Nephron progenitor cell (in vitro differentiated cells): ENCODE data around the gene ARID1B.
A peak's percentile ranks its signal among the peaks of the same experiment; 100 is the strongest.

Experiments used
- DNase-seq: peaks from one replicate; pipeline ENCODE4 v3.0.0; 2021
- H3K27ac Mint-ChIP-seq: 2 replicates; pipeline ENCODE4 v1.8.0; 2021; ENCODE audit warnings: mild to moderate bottlenecking, moderate library complexity, mixed read lengths
- H3K27me3 Mint-ChIP-seq: 2 replicates; pipeline ENCODE4 v1.8.0; 2021; ENCODE audit warnings: mild to moderate bottlenecking, low read depth, mixed read lengths; ENCODE audit not compliant: poor library complexity
- H3K36me3 Mint-ChIP-seq: 2 replicates; pipeline ENCODE4 v1.8.0; 2021; ENCODE audit warnings: low read depth, mixed read lengths
- H3K4me1 Mint-ChIP-seq: 2 replicates; pipeline ENCODE4 v1.8.0; 2021; ENCODE audit warnings: mixed read lengths
- H3K4me3 Mint-ChIP-seq: 2 replicates; pipeline ENCODE4 v1.8.0; 2021; ENCODE audit warnings: mild to moderate bottlenecking, moderate library complexity, mixed read lengths
- H3K9me3 Mint-ChIP-seq: 2 replicates; pipeline ENCODE4 v1.8.0; 2021; ENCODE audit warnings: mild to moderate bottlenecking, moderate library complexity, mixed read lengths
- TF ChIP-seq, protein P1 (sequence below): fragments of 200-600 bp; sonication (generic); IDR thresholded peaks from 2 replicates; pipeline ENCODE4 v1.5.0; 2021; ENCODE audit warnings: antibody characterized with exemption

Gene ARID1B

DNA sequence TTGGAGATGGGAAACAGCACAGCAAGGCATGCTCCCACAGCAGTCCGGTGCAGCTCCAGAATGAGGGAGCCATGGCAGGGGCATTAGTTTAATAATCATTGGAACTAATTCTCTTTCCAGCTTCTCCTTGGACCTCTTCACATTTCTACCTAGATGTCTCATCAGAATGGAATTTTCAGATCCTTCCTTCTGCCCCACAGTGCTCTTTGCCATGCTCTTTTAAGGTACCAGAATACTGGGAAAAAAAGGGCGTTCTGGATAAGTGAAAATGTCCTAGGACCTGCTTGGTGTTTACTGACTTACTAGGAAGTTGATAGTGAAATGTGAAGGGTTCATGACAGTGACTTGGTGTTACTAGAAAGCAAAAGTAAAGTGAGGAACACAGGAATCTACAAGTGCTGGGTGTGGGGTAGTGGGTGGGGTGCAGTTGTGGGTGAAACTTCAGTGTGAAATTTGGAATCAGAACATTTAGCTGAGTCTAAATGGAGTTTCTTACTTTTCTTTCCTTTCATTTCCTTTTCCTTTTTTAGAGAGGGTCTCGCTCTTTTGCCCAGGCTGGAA lies 207.1 kb downstream of the ARID1B start:
- peaks cover 66% of the 10 kb centered on the region for H3K4me1 Mint-ChIP-seq

DNA sequence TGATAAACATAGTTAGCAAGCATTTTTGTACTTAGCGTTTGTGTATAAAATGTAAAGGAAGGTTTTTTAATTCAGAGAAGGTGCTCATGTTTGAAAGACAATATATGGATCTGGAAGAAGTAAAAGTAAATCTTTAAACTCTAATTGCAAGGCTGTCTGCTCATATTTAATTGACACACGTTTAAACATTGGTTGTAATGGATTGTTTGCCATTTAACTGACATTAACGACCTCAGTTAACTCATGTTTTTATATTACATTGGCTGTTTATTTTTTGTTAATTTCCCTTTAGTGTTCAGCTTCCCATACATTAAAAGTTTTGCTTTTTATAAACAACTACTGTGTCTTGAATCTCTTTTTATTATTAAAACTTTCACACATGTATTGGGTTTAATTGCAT lies 208.1 kb downstream of the ARID1B start:
- Mint-ChIP-seq H3K4me1 (peaks cover 60% of the 10 kb centered on the region), H3K9me3 (no peaks in the 10 kb centered on the region), H3K36me3 (no peaks in the 10 kb centered on the region), H3K27ac (peak overlapping the region; percentile 81), H3K4me3 (no peak overlapping the region), H3K27me3 (no peaks in the 10 kb centered on the region)
- TF ChIP-seq, protein P1, sequence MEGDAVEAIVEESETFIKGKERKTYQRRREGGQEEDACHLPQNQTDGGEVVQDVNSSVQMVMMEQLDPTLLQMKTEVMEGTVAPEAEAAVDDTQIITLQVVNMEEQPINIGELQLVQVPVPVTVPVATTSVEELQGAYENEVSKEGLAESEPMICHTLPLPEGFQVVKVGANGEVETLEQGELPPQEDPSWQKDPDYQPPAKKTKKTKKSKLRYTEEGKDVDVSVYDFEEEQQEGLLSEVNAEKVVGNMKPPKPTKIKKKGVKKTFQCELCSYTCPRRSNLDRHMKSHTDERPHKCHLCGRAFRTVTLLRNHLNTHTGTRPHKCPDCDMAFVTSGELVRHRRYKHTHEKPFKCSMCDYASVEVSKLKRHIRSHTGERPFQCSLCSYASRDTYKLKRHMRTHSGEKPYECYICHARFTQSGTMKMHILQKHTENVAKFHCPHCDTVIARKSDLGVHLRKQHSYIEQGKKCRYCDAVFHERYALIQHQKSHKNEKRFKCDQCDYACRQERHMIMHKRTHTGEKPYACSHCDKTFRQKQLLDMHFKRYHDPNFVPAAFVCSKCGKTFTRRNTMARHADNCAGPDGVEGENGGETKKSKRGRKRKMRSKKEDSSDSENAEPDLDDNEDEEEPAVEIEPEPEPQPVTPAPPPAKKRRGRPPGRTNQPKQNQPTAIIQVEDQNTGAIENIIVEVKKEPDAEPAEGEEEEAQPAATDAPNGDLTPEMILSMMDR, result no peak
- DNase-seq, result no peak

More for the DNA sequence above, 207.1 kb downstream of the ARID1B start:
- Mint-ChIP-seq H3K4me3 (no peak overlapping the region), H3K9me3 (no peaks in the 10 kb centered on the region), H3K27ac (peak overlapping the region; percentile 60), H3K27me3 (no peaks in the 10 kb centered on the region), H3K36me3 (no peaks in the 10 kb centered on the region)
- DNase-seq, result no peak
- TF ChIP-seq, protein P1, result no peak

DNA sequence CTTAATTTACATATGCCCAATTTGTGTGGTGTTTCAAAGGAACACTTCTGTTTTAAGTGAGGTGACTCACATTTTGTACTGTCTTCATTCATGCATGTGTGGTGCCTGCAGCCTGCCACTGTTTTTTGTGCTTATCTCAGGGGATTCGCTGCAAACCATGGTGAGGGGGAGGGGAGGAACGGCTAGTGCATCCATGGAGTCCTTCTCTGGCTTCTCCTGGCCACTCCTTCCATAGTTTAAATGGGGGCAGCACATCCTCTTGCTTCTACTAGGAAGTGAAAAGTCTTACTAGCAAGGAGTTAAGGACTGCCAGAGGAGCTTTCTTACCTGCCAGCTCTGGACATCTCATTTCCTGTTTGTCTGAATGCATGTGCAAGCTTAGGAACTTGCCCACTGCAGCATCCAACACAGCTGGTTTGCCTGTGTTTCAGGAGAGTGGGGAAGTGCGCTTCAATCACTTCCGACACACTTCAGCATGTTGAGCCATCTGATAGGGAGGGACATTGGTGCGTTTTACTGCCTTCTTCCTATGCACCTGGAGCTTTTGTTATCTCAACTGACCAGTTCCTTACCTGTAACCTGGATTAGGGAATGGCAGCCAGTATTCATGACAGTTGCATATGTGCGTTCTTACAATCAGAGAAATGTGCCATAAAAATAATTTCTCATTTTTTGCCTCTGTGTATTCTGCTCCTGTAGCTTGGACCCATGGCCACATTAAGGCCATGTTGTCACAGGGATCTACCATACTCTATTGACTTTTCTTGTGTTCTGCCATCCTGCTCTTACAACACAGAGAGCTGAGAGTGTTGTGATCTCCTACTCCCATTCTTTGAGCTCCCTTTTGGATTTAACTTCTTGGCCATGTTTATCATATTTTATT lies 211.3 kb downstream of the ARID1B start:
- peak overlapping the region; percentile 20 for H3K27ac Mint-ChIP-seq

DNA sequence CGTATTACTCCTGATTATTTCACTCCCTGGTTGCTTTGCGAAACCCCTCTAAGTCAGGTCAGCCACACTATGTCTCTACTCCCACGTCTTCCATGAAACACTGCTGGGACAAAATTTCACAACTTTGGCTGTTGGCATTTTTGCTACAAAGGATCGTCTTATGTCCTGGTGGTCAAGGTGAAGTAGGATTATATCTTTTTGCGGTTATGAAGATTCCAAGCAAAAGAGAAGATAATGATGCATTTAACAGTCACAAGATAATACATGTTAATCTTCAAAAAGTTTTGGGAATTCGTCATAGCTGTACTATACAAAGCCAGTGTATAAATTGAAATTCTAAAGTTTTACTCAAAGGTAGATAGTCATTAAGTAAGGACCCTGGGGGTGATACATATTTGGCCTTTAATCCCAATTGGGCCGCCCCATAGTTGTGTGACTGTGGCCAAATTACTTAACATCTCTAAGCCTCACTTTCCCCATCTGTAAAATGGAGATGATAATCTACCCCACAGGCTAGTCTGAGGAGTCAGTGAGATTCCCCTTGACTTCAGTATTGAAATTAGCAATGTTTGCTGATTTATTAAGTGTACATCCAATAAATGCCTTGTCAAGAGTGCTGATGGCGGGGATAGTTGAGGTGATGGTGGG lies 212.1 kb downstream of the ARID1B start:
- no peaks in the 10 kb centered on the region for H3K9me3 Mint-ChIP-seq
- H3K4me3 Mint-ChIP-seq, result no peak overlapping the region
- TF ChIP-seq, protein P1, result no peak
- no peak for DNase-seq
- H3K4me1 Mint-ChIP-seq, result peaks cover 39% of the 10 kb centered on the region
- no peaks in the 10 kb centered on the region for H3K36me3 Mint-ChIP-seq
- no peaks in the 10 kb centered on the region for H3K27me3 Mint-ChIP-seq
- peak overlapping the region; percentile 51 for H3K27ac Mint-ChIP-seq

More for the DNA sequence above, 211.3 kb downstream of the ARID1B start:
- no peaks in the 10 kb centered on the region for H3K36me3 Mint-ChIP-seq
- peak; percentile 14 for DNase-seq
- peaks cover 42% of the 10 kb centered on the region for H3K4me1 Mint-ChIP-seq
- no peak overlapping the region for H3K4me3 Mint-ChIP-seq
- H3K9me3 Mint-ChIP-seq, result no peaks in the 10 kb centered on the region
- no peaks in the 10 kb centered on the region for H3K27me3 Mint-ChIP-seq
- TF ChIP-seq, protein P1, result no peak

DNA sequence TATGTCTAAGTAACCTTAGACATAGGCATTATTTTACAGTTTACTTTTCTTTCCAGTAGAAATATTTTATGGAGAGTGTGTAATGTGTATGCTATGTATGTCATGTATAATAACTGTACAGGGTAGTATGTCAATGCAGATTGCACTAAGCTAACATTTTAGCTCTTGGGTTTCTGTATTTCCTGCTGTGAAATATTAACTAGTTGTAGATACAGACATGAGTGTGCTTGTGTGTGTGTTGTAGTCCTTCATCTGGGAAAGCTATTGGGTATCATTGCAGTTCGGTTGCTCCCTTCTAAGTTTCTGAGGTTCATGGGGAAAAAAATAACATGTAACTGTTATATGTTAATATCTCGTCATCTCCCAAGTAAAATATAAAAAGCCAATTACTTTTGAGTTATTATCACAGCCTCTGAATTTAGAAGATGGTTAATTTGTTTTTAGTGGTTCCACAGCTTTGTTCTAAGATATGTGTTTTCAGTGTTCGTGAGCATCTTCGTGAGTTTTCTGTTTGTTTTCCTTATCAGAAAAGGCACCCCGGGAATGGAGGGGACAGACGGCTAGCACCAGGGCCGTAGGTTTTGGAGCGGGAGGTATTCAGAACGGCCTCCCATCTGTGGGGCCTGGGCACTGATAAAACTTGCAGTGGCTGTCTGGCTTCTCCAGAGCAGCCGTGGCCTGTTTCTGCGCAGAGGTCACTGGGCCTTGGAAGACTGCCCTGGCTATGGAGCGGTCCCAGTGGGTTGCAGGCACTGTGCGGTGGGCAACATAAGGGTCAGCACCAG lies 215.0 kb downstream of the ARID1B start:
- TF ChIP-seq, protein P1, result no peak
- H3K27ac Mint-ChIP-seq, result peak overlapping the region; percentile 65
- H3K9me3 Mint-ChIP-seq, result no peaks in the 10 kb centered on the region
- H3K4me3 Mint-ChIP-seq, result no peak overlapping the region
- DNase-seq, result no peak
- H3K27me3 Mint-ChIP-seq, result no peaks in the 10 kb centered on the region
- H3K4me1 Mint-ChIP-seq, result peaks cover 41% of the 10 kb centered on the region
- no peaks in the 10 kb centered on the region for H3K36me3 Mint-ChIP-seq
